Smooth muscle cell of the umbilical artery (primary cell): ENCODE measurements around the gene TUT1. TPM values are rescaled to one million over a fixed set of nuclear protein-coding genes. Genes with fewer than 3 reads are reported as not detected.

Source experiments
- total RNA-seq: library from RNA; depleted of rRNA; stranded (reverse); fragments of >200 nt; gene quantifications from 2 replicates; pipeline ENCODE4 v1.2.3, GENCODE V29; 2014

Gene TUT1
- 6.5 and 10.7 TPM in 2 replicates for total RNA-seq

GRCh38 chr11:62591448-62592145 lies at the start of gene TUT1:
Gene TUT1, minus strand, starts transcription at chr11:62591523. Its CDS starts 38 bp downstream, at chr11:62591485.

GRCh38 chr11:62621567-62622470 lies 30.5 kb upstream of the TUT1 start, which contains the start of gene B3GAT3:
Gene B3GAT3, minus strand, starts transcription at chr11:62621986. Its CDS starts 39 bp downstream, at chr11:62621947.

GRCh38 chr11:62612366-62613290 lies 21.3 kb upstream of the TUT1 start, which contains the start of the genes EML3 and ROM1:
Gene EML3, minus strand, starts transcription at chr11:62612775. Its CDS starts 318 bp downstream, at chr11:62612457.
Gene ROM1, plus strand, starts transcription at chr11:62613257. Its CDS starts 25 bp downstream, at chr11:62613282.

GRCh38 chr11:62601372-62602140 lies 10.2 kb upstream of the TUT1 start, which contains the start of gene MTA2:
Gene MTA2, minus strand, starts transcription at chr11:62601865. Its CDS starts 415 bp downstream, at chr11:62601450.

GRCh38 chr11:62573592-62574362 lies 17.5 kb downstream of the TUT1 start, which contains the start of gene EEF1G:
Gene EEF1G, minus strand, starts transcription at chr11:62573891. Its CDS starts 49 bp downstream, at chr11:62573842.

GRCh38 chr11:62546244-62546928 lies 44.9 kb downstream of the TUT1 start, which contains the start of gene AHNAK:
Gene AHNAK, minus strand, starts transcription at chr11:62546806. Its CDS starts 10,708 bp downstream, at chr11:62536098.

Other genes starting within 250 kb of the TUT1 start
- not detected in 2 replicates for gene SCGB1A1, start 172.5 kb downstream of the TUT1 start, total RNA-seq
- gene AHNAK, start 44.7 kb downstream of the TUT1 start, total RNA-seq: 313 and 660 TPM in 2 replicates
- gene EEF1G, start 17.6 kb downstream of the TUT1 start, total RNA-seq: 1,165 and 1,500 TPM in 2 replicates
- 92.3 and 107 TPM in 2 replicates for gene MTA2, start 10.3 kb upstream of the TUT1 start, total RNA-seq
- gene EML3, start 21.3 kb upstream of the TUT1 start, total RNA-seq: 24.5 and 24.6 TPM in 2 replicates
- gene ROM1, start 21.7 kb upstream of the TUT1 start, total RNA-seq: 2.5 and 3.9 TPM in 2 replicates
- 61.5 and 63.5 TPM in 2 replicates for gene B3GAT3, start 30.5 kb upstream of the TUT1 start, total RNA-seq
- gene GANAB, start 55.1 kb upstream of the TUT1 start, total RNA-seq: 505 and 539 TPM in 2 replicates
- 19.6 and 27.1 TPM in 2 replicates for gene INTS5, start 61.8 kb upstream of the TUT1 start, total RNA-seq
- gene C11orf98, start 73.7 kb upstream of the TUT1 start, total RNA-seq: 17.2 and 17.9 TPM in 2 replicates
- gene CSKMT, start 73.8 kb upstream of the TUT1 start, total RNA-seq: 3.5 and 7.4 TPM in 2 replicates
- 3.8 and 6.8 TPM in 2 replicates for gene UQCC3, start 80.2 kb upstream of the TUT1 start, total RNA-seq
- gene LBHD1, start 80.7 kb upstream of the TUT1 start, total RNA-seq: 4.5 and 4.6 TPM in 2 replicates
- 77.0 and 96.5 TPM in 2 replicates for gene UBXN1, start 87.5 kb upstream of the TUT1 start, total RNA-seq
- gene LRRN4CL, start 98.0 kb upstream of the TUT1 start, total RNA-seq: 0.23 and 0.59 TPM in 2 replicates
- gene BSCL2, start 115.9 kb upstream of the TUT1 start, total RNA-seq: 41.1 and 119 TPM in 2 replicates
- gene GNG3, start 116.2 kb upstream of the TUT1 start, total RNA-seq: not detected in 2 replicates
- 14.3 and 18.0 TPM in 2 replicates for gene HNRNPUL2, start 135.9 kb upstream of the TUT1 start, total RNA-seq
- 29.4 and 32.7 TPM in 2 replicates for gene TTC9C, start 137.0 kb upstream of the TUT1 start, total RNA-seq
- 8.2 and 11.9 TPM in 2 replicates for gene ZBTB3, start 162.6 kb upstream of the TUT1 start, total RNA-seq
- gene POLR2G, start 170.1 kb upstream of the TUT1 start, total RNA-seq: 39.2 and 59.7 TPM in 2 replicates
- gene TAF6L, start 179.9 kb upstream of the TUT1 start, total RNA-seq: 15.6 and 23.8 TPM in 2 replicates
- 28.9 and 42.5 TPM in 2 replicates for gene TMEM179B, start 195.9 kb upstream of the TUT1 start, total RNA-seq
- gene TMEM223, start 200.5 kb upstream of the TUT1 start, total RNA-seq: 16.1 and 22.6 TPM in 2 replicates
- gene NXF1, start 213.9 kb upstream of the TUT1 start, total RNA-seq: 21.1 and 49.2 TPM in 2 replicates
- 35.9 and 36.6 TPM in 2 replicates for gene STX5, start 240.5 kb upstream of the TUT1 start, total RNA-seq
- not detected in 2 replicates for gene TEX54, start 241.3 kb upstream of the TUT1 start, total RNA-seq
- gene WDR74, start 248.1 kb upstream of the TUT1 start, total RNA-seq: 36.8 and 53.0 TPM in 2 replicates